CD4-positive, CD25-positive, alpha-beta regulatory T cell (primary cell): ENCODE results near the gene ALLC. TPM values are rescaled to one million over a fixed set of nuclear protein-coding genes. Genes with fewer than 3 reads are reported as not detected.
"Not testable (repeated sequence)": the region's sequence is repeated elsewhere in the genome, so short reads cannot be mapped to it uniquely, and the experiment has no call there.

Experiments
- ATAC-seq, 2 donors: fragments of 150-1000 bp; cut with Tn5 transposase; one replicate each; pipeline ENCODE4 v1.10.0; 2021; ENCODE audit warnings: low read depth in 2 of 2, moderate number of reproducible peaks in 2 of 2, moderate library complexity in 1 of 2
- DNase-seq, 3 donors: peaks; one replicate each; pipeline versions ENCODE4 v3.0.0 to v3.0.0-alpha.2; 2012 to 2022; ENCODE audit warnings: mixed read lengths in 1 of 3
- H3K27ac ChIP-seq: one replicate; pipeline ENCODE4 v1.7.0; 2013; ENCODE audit warnings: mild to moderate bottlenecking, low read length; ENCODE audit not compliant: insufficient read depth, poor library complexity, severe bottlenecking
- H3K27me3 ChIP-seq: one replicate; pipeline ENCODE4 v1.7.0; 2013; ENCODE audit warnings: low read length; ENCODE audit not compliant: control insufficient read depth, insufficient read depth
- H3K36me3 ChIP-seq: one replicate; pipeline ENCODE4 v1.7.0; 2013; ENCODE audit warnings: mild to moderate bottlenecking, low read length, moderate library complexity; ENCODE audit not compliant: control insufficient read depth, insufficient read depth
- H3K4me1 ChIP-seq: 2 replicates; pipeline ENCODE4 v1.7.0; 2013; ENCODE audit warnings: mild to moderate bottlenecking, low read length; ENCODE audit not compliant: insufficient read depth, control insufficient read depth, poor library complexity, severe bottlenecking
- H3K4me3 ChIP-seq: one replicate; pipeline ENCODE4 v1.7.0; 2013; ENCODE audit warnings: low read depth, mild to moderate bottlenecking, low read length, moderate library complexity
- H3K9me3 ChIP-seq, 2 experiments: 1 replicate in 1 of 2; 2 replicates in 1 of 2; pipeline ENCODE4 v1.7.0; 2013; ENCODE audit warnings: low read length in 2 of 2, mild to moderate bottlenecking in 1 of 2, moderate library complexity in 1 of 2; ENCODE audit not compliant: control insufficient read depth in 2 of 2
- H3K27ac Mint-ChIP-seq, 3 donors: one replicate each; pipeline ENCODE4 v1.8.0; 2020 to 2022; ENCODE audit warnings: mild to moderate bottlenecking in 3 of 3, mixed read lengths in 3 of 3, moderate library complexity in 2 of 3
- H3K27me3 Mint-ChIP-seq: one replicate; pipeline ENCODE4 v1.8.0; 2022; ENCODE audit warnings: mild to moderate bottlenecking, mixed read lengths
- H3K36me3 Mint-ChIP-seq: one replicate; pipeline ENCODE4 v1.8.0; 2020; ENCODE audit warnings: mixed read lengths
- H3K4me1 Mint-ChIP-seq, 4 donors: one replicate each; pipeline ENCODE4 v1.8.0; 2020 to 2022; ENCODE audit warnings: mixed read lengths in 4 of 4, mild to moderate bottlenecking in 1 of 4
- H3K4me3 Mint-ChIP-seq, 4 donors: one replicate each; pipeline ENCODE4 v1.8.0; 2020 to 2022; ENCODE audit warnings: mild to moderate bottlenecking in 4 of 4, mixed read lengths in 4 of 4, moderate library complexity in 3 of 4
- H3K9me3 Mint-ChIP-seq, 7 donors: one replicate each; pipeline ENCODE4 v1.8.0; 2020 to 2022; ENCODE audit warnings: mixed read lengths in 7 of 7, mild to moderate bottlenecking in 3 of 7, moderate library complexity in 2 of 7
- polyA plus RNA-seq, 4 donors: library from polyadenylated mRNA; unstranded; fragments of 300-500 nt; fragmentation: Illumina TruSeq; gene quantifications; one replicate each; pipeline ENCODE4 v1.2.3, GENCODE V29; 2021
- total RNA-seq: library from RNA; stranded (reverse); gene quantifications from one replicate; pipeline ENCODE4 v1.2.3, GENCODE V29; 2022

Gene ALLC
- total and polyA plus RNA-seq, 5 donors from 2014 or later, result not detected

DNA sequence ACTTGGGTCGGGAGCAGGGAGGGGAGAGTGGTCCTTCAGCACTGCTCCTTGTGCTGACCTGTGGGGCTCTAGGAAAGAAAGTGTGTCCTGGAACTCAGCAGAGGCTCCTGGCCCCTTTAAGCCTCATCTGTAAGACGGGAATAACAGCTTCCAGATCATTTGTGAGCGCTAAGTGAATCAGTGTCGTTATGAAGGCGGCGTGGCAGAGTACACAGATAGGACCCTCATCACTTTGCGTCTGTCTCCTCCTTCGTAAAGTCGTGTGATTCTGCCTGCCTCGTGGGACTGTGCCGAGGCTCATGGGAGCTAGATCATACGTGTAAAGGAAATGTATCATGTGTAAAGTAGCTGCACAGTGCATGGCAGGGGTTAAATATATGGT lies 44.5 kb upstream of the ALLC start:
- no peak for ATAC-seq
- H3K27ac Mint-ChIP-seq, result no peak overlapping the region
- Histone ChIP-seq H3K4me1 (no peaks in the 10 kb centered on the region), H3K9me3 (no peaks in the 10 kb centered on the region), H3K36me3 (no peaks in the 10 kb centered on the region), H3K27me3 (no peaks in the 10 kb centered on the region), H3K27ac (no peak overlapping the region), H3K4me3 (no peak overlapping the region)
- no peaks in the 10 kb centered on the region for H3K27me3 Mint-ChIP-seq
- no peak overlapping the region for H3K4me3 Mint-ChIP-seq
- no peaks in the 10 kb centered on the region for H3K36me3 Mint-ChIP-seq
- H3K4me1 Mint-ChIP-seq, result peaks cover 0 to 11% (median 3%) of the 10 kb centered on the region in 4 donors
- H3K9me3 Mint-ChIP-seq, result peaks cover 0 to 22% (median 0%) of the 10 kb centered on the region in 7 donors
- DNase-seq, result no peak

DNA sequence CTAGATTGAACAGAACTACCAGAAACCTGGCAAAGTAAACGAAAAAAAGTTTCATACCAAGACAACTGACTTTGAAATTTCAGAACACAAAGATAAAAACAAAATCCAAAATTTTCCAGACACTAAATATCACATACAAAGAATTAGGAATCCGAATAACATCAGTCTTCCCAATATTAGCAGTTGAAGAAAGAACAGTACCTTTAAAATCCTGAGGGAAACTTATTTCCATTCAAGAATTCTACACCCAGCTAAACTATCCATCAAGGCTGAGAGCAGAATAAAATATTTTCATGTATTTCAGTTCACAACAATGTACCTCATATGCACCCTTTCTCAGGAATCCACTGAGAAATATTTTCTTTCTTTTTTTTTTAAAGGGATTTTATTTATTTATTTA lies 43.3 kb upstream of the ALLC start:
- not testable (repeated sequence) for ATAC-seq

DNA sequence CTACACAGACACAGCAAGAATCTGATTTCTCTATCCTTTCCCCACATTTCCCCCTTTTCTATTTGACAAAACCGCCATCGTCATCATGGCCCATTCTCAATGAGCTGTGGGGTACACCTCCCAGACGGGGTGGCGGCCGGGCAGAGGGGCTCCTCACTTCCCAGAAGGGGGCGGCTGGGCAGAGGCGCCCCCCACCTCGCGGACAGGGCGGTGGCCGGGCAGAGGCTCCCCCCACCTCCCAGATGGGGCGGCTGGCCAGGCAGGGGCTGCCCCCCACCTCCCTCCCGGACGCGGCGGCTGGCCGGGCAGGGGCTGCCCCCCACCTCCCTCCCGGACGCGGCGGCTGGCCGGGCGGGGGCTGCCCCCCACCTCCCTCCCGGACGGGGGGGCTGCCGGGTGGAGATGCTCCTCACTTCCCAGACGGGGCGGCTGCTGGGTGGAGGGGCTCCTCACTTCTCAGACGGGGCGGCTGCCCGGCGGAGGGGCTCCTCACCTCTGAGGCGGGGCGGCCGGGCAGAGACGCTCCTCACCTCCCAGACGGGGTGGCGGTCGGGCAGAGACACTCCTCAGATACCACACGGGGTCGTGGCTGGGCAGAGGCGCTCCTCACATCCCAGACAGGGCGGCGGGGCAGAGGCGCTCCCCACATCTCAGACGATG lies 42.3 kb upstream of the ALLC start:
- not testable (repeated sequence) for H3K4me3 Mint-ChIP-seq, DNase-seq

More for the DNA sequence above, 43.3 kb upstream of the ALLC start:
- DNase-seq, H3K4me3 ChIP-seq, H3K27ac ChIP-seq, H3K9me3 ChIP-seq, H3K27ac Mint-ChIP-seq, H3K36me3 Mint-ChIP-seq, H3K4me1 ChIP-seq, H3K4me3 Mint-ChIP-seq, H3K27me3 Mint-ChIP-seq, H3K4me1 Mint-ChIP-seq, H3K27me3 ChIP-seq, H3K36me3 ChIP-seq: not testable (repeated sequence)
- peaks cover 0 to 22% (median 0%) of the 10 kb centered on the region in 7 donors for H3K9me3 Mint-ChIP-seq

DNA sequence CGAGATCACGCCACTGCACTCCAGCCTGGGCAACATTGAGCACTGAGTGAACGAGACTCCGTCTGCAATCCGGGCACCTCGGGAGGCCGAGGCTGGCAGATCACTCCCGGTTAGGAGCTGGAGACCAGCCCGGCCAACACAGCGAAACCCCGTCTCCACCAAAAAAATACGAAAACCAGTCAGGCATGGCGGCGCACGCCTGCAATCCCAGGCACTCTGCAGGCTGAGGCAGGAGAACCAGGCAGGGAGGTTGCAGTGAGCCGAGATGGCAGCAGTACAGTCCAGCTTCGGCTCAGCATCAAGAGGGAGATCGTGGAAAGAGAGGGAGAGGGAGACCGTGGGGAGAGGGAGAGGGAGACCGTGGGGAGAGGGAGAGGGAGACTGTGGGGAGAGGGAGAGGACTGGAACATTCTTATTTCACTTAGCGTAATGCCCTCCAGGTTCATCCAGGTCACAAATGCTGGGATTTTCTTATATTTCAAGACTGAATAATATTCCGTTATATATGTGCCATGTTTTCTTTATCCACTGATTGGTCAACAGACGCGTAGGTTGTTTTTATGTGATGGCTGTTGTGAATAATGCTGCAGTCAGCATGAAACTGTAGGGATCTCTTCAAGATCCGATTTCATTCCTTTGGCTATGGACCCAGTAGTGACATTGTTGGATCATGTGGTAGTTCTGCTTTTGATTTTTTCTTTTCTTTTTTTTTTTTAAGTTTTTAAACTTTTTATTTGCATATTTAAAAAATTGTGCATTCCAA lies 41.4 kb upstream of the ALLC start:
- H3K4me3 Mint-ChIP-seq, ATAC-seq, H3K4me1 Mint-ChIP-seq: not testable (repeated sequence)

More for the DNA sequence above, 42.3 kb upstream of the ALLC start:
- H3K4me3 ChIP-seq, H3K9me3 ChIP-seq, ATAC-seq, H3K27me3 Mint-ChIP-seq, H3K27ac ChIP-seq, H3K27me3 ChIP-seq, H3K36me3 ChIP-seq, H3K4me1 ChIP-seq, H3K36me3 Mint-ChIP-seq, H3K27ac Mint-ChIP-seq, H3K4me1 Mint-ChIP-seq: not testable (repeated sequence)
- peaks cover 0 to 22% (median 0%) of the 10 kb centered on the region in 7 donors for H3K9me3 Mint-ChIP-seq

DNA sequence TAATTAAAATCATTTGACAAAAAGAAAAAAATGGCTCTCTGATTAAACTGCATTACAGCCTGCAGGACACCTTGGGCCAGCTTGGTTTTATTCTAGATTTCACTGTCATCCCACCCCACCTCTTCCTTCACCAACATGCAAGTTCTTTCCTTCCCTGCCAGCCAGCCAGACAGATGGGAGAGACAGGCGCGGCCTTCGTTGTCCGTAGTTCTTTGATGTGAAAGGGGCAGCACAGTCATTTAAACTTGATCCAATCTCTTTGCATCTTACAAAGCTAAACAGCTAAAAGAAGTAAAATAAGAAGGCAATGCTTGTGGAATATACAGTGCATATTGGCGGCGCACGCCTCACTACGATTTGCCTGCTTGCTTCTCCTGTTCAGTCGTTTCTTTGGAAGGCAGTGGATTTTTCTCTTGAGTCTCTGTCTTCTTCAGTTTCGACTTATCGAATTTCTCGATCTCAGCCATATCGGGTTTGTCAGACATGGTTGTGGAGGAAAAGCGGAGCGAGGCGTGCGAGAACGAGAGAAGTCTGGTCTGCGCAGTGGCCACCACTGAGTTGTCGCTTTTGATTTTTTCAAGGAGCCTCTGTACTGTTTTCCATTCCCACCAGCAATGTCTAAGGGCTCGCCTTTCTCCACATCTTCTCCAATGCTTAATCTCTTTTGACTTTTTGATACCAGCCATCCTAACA lies 40.7 kb upstream of the ALLC start:
- ATAC-seq, result no peak
- DNase-seq, result no peak
- Histone ChIP-seq H3K4me3 (no peak overlapping the region), H3K27ac (no peak overlapping the region), H3K4me1 (no peaks in the 10 kb centered on the region), H3K36me3 (no peaks in the 10 kb centered on the region), H3K9me3 (no peaks in the 10 kb centered on the region), H3K27me3 (no peaks in the 10 kb centered on the region)
- H3K27me3 Mint-ChIP-seq, result peaks cover under 1% of the 10 kb centered on the region
- H3K9me3 Mint-ChIP-seq, result peaks cover 0 to 20% (median 0%) of the 10 kb centered on the region in 7 donors
- H3K4me3 Mint-ChIP-seq, result no peak overlapping the region
- no peak overlapping the region for H3K27ac Mint-ChIP-seq
- H3K4me1 Mint-ChIP-seq, result no peaks in the 10 kb centered on the region
- H3K36me3 Mint-ChIP-seq, result peaks cover 3% of the 10 kb centered on the region

More for the DNA sequence above, 41.4 kb upstream of the ALLC start:
- H3K27ac ChIP-seq, H3K9me3 ChIP-seq, H3K4me3 ChIP-seq, H3K27me3 Mint-ChIP-seq, H3K27me3 ChIP-seq, H3K27ac Mint-ChIP-seq, H3K36me3 ChIP-seq, DNase-seq, H3K4me1 ChIP-seq, H3K36me3 Mint-ChIP-seq: not testable (repeated sequence)
- H3K9me3 Mint-ChIP-seq, result peaks cover 0 to 22% (median 0%) of the 10 kb centered on the region in 7 donors

DNA sequence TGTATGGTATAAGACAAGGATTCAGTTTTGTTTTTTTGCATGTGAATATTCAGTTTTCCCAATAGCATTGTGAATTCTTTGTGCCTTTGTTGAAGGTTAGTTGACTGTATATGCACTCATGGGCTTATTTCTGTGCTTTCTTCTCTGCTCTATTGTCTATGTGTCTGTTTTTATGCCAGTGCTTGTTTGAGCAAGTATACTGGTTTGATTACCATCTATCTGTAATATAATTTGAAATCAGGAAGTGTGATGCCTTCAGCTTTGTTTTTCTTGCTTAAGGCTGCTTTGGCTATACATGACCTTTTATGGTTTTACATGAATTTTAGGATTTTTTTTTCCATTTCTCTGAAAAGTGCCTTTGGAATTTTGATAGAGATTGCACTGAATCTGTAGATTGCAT lies 39.6 kb upstream of the ALLC start:
- Mint-ChIP-seq H3K4me3 (no peak overlapping the region), H3K27me3 (peaks cover 5% of the 10 kb centered on the region), H3K27ac (no peak overlapping the region), H3K36me3 (peaks cover 3% of the 10 kb centered on the region), H3K4me1 (no peaks in the 10 kb centered on the region), H3K9me3 (peaks cover 0 to 20% (median 1%) of the 10 kb centered on the region in 7 donors)
- Histone ChIP-seq H3K4me1 (no peaks in the 10 kb centered on the region), H3K4me3 (no peak overlapping the region), H3K27ac (no peak overlapping the region), H3K36me3 (no peaks in the 10 kb centered on the region), H3K9me3 (no peaks in the 10 kb centered on the region), H3K27me3 (no peaks in the 10 kb centered on the region)
- ATAC-seq, result no peak
- DNase-seq, result no peak

DNA sequence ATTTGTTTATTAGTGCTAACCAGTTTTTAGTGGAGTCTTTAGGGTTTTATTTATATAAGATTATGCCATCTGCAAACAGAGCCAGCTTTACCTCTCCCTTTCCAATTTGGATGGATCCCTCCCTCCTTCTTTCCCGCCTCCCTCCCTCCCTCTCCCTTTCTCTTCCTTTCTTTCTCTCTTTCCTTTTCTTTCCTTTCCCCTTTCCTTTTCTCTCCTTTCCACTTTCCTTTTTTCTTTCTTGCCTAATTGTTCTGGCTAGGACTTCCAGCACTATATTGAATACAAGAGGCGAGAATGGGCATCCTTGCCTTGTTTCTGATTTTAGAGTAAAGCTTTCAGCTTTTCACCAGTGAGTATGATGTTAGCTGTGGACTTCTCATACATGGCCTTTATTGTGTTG lies 39.0 kb upstream of the ALLC start:
- no peak for DNase-seq
- Histone ChIP-seq H3K9me3 (no peaks in the 10 kb centered on the region), H3K27me3 (no peaks in the 10 kb centered on the region), H3K36me3 (no peaks in the 10 kb centered on the region), H3K4me1 (no peaks in the 10 kb centered on the region), H3K4me3 (no peak overlapping the region), H3K27ac (no peak overlapping the region)
- no peaks in the 10 kb centered on the region for H3K4me1 Mint-ChIP-seq
- peaks cover 6% of the 10 kb centered on the region for H3K36me3 Mint-ChIP-seq
- H3K27me3 Mint-ChIP-seq, result peaks cover 5% of the 10 kb centered on the region
- no peak overlapping the region for H3K4me3 Mint-ChIP-seq
- peak overlapping the region in 1 of 3 donors; percentile 43 for H3K27ac Mint-ChIP-seq
- H3K9me3 Mint-ChIP-seq, result peaks cover 0 to 17% (median 0%) of the 10 kb centered on the region in 7 donors
- no peak for ATAC-seq
